ENCODE results near the gene TPM4.

The TPM4 gene

DNA sequence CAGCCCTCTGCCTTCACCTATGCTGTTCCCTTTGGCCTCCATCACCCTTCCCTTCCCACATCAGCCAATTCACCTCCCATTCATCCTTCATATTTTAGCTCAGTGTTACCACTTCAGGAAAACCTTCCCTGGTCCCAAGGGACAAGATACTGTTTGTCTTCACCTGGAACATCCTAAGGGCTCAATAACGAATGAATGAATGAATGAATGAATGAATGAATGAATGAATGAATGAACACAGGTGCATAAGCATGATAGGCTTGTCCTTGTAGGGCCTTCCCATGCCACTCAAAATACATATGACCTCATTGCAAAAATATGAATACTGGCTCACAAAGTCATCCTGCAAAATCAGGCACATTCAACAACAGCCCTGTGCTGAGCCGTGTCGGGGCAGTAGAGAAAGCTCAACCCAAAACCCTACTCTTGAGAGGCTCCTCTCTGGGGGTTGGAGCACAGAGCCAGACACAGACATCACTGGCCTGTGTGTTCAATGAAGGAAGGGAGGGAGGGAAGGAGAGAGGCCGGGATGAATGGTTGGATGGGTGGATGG is 33.7 kb upstream of the TPM4 start:
- DNase-seq: no peak

DNA sequence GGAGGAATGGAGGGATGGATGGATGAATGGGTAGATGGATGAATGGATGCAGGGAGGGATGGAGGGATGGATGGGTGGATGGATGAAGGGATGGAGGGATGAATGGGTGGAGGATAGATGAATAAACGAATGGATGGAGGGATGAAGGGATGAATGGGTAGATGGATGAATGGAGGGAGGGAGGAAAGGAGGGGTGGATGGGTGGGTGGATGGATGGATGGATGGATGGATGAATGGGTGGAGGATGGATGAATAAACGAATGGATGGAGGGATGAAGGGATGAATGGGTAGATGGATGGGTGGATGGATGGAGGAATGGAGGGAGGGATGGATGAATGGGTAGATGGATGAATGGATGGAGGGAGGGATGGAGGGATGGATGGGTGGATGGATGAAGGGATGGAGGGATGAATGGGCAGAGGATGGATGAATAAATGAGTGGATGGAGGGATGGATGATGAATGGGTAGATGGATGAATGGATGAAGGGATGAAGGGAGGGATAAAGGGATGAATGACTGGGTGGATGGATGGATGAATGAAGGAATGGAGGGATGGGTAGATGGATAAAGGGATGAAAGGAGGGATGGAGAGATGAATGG is 33.0 kb upstream of the TPM4 start:
- no peak for DNase-seq

DNA sequence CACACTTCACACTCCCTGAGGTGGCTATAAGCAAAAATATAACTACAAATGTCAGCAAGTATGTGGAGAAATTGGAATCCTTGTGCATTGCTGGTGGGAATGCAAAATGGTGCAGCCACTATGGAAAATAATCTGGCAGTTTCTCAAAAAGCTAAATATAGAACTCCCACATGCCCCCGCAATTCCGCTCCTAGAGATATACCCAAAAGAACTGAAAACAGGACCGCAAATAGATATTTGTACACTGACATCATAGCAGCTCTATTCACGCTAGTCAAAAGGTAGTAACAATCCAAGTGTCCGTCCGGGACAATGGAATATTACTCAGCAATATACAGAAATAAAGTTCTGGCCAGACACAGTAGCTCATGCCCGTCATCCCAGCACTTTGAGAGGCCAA is 31.5 kb upstream of the TPM4 start:
- DNase-seq: no peak

DNA sequence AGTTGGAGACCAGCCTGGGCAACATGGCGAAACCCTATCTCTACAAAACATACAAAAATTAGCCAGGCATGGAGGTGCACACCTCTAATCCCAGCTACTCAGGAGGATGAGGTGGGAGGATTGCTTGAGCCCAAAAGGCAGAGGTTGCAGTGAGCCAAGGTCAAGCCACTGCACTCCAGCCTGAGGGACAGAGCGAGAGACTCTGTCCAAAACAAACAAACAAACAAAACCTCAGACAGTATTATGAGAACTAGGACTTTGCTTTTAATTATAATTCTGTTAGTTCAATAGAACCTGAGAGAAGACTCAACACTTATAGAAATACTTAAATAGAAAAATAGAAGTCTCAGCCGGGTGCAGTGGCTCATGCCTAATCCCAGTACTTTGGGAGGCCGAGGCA is 31.1 kb upstream of the TPM4 start:
- DNase-seq: no peak

DNA sequence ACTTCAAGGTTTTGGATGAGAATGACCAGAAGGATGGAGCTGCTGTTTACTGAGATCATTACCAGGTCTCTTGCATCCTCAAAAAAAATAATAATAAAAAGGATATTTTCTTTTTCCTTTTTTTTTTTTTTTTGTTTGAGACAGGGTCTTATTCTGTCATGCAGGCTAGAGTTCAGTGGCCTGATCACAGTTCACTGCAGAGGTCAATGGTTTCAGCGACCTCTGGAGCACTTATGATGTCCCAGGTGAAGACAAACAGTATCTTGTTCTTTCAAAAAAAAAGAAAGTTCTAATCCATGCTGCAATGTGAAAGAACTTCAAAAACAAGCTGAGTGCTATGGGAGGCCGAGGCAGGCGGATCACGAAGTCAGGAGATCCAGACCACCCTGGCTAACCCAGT is 30.4 kb upstream of the TPM4 start:
- no peak for DNase-seq

DNA sequence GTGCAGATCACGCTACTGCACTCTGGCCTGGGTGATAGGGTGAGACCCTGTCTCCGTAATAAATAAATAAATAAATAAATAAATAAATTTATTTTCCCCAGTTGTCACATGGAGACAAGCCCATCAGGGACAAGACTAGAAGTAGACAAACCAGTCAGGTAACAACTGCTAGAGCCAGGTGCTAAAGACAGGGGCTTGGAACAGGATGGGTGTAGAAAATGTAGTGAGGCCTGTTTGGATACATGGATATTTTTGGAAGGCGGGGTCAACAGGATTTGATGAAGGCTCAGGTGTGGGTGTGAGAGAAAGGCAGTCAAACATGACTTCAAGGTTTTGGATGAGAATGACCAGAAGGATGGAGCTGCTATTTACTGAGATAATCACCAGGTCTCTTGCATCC is 27.7 kb upstream of the TPM4 start:
- DNase-seq: no peak

DNA sequence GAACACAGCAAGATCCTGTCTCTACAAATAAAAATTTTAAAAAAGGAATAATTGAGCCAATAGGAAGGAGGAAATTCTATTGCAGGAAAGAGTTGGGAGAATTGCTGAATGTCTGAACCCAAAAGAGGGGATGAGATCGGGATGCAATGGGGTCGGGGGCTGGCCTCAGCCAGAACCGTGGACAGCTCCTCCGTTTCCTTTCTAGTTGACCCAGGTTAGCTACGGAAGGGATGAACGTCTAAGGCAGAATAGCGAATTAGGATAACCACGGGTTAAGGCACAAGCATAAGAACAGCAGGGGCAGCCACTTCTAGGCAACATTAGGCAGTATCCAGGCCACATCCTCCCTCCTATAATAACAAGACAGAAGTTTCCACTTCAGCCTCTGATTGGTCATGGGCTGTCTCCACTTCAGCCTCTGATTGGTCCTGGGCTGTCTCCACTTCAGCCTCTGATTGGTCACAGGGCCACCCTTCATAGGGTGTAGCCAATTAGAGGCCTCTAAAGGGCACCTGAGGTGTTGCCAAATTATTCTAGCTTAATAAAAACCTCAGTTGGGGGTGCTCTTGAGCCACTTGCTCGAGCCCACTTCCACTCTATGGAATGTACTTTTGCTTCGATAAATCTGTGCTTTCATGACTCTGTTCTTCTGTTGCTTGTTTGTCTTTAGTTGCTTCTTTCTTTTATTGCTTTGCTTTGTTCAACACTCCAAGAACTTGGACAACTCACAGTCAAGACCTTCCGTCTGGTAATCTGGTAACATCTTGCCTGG is 24.9 kb upstream of the TPM4 start:
- no peak for DNase-seq

DNA sequence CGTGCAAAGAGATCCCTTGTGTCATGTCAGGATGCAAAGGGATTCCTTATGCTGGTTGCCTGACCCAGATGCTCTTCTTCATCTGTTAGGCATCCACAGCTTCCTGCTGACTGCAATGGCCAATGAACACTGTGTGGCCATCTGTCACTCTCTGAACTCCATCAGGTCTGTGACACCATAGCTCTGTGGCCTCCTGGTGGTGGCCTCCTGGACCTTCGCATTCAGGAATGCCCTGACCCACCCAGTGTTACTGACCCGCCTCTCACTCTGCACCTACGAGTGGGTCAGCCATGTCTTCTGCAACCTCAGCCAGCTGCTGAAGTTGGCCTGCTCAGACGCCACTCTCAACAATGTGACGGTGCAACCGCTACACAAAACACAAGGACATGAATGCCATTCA is 23.9 kb upstream of the TPM4 start:
- no peak for DNase-seq

DNA sequence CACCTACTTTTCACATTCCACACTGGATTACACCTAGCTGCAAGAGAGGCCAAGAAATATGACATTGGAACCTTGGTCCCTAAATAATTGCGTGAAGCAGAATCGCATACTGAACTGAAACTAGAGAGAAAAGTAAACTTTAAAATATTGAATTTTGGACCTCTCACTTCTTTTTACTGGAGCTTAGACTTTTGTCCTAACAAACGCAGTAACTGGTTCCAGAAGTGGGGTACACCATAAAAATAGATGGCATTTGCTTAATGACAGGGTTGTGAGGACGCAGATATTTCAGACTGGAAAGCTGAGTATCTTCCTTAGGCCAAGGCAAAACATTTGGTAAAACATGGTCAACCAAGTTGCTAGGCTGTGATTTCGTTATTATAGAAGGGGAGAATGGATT is 19.2 kb upstream of the TPM4 start:
- DNase-seq: no peak

DNA sequence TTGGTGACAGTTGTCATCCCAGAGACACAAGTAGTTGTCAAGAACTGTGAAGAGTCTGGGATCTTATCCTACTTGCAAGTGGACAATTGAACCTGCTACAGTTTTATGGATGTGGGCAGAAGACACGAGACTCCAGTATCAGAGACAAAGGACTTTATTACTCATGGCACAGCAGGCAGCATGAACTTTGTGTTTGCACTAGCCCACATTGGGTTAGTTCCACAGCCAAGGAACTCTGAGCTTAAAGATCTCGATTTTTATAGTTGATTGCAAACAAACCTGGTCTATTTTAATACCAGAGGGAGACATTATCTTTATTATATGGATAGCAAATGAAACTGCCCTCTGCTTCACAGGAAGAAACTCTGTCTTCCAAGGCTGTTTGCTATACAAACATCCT is 16.0 kb upstream of the TPM4 start:
- no peak for DNase-seq

DNA sequence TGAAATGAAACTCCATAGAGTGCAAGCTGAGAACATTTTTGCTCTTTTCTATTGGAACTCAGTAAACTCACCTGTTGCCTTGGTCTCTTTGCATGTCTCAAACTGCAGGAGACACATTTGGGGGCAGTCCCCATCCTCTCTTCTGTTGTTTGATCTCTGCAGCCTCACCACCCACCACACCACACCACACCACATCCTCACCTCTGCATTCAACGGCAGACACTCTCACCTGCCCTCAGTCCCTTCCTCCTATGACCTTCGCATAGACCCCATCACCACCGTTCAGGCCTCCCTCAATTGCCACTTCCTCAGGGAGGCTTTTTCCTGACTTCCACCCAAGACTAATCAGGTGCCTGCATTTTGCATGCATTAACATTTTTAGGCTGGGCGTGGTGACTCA is 14.4 kb upstream of the TPM4 start:
- DNase-seq: no peak

DNA sequence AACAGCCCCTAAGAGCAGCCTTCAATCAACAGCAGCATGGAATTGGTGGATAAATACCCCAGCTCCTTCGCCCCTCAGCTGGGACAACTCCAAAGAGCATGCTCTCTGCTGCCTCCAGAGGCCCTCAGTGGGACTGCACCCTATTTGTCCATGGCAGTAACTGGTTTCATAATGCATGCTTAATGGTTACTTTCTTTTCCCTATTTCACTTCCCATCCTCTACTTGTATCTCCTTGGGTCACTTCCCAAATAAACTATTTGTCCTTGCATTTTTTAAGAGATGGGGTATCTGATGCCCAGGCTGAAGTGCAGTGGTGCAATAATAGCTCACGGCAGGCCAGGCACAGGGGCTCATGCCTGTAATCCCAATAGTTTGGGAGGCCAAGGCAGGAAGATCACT is 13.5 kb upstream of the TPM4 start:
- peak; percentile 14 for DNase-seq

DNA sequence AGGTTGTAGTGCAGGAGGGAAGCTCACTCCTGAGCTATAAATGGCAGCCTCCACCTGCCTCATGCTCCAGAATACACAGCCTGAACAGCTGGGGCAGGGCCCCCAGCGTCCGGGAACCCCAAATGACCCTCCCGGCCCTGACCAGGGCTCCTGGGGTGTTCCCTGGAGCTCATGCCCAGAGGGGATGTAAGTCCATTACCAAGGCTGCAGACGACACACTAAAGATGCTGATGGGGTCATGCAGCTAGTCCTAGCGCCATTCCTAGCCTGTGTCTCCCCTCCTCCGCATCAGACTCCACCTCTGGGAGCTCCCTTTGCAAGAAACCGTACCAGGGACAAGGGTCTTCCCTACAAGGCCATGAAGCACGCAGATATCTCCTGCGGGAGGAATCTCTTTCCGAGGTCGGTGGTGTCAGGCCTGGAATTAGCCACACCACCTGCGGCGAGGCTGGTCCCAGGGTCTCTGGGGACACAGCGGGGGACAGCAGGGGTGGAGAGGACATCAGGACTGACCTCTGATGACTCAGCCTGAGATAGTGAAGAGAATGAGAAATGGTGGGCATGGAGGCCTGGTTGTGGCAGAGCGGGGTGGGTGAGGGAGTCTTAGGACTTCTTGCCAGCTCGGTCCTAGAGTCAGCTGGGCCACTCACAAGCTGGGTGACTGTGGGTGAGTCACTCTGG is 11.9 kb upstream of the TPM4 start:
- no peak for DNase-seq

DNA sequence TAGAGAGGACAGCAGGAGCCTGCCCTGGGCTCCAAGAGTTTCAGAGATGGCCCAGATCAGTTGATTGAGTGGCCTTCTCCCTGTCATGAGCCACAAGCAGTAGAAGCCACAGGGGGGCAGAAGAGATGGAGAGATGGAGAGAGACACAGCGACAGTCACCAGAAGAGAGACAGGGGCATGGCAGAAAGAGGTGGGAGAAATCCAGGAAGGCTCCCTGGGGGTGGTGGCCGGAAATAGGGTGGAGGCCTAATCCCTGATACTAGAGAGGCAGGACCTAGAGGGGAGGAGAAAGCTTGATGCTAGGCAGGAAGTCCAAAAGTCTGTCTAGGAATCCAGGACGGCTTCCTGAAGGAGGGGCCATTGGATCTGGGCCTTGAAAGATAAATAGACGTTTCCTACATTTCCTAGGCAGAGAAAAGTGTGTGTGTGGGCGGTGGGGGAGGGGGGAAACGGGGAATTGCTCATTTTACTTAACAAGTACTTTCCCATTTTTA is 9.6 kb upstream of the TPM4 start:
- peak; percentile 29 for DNase-seq

DNA sequence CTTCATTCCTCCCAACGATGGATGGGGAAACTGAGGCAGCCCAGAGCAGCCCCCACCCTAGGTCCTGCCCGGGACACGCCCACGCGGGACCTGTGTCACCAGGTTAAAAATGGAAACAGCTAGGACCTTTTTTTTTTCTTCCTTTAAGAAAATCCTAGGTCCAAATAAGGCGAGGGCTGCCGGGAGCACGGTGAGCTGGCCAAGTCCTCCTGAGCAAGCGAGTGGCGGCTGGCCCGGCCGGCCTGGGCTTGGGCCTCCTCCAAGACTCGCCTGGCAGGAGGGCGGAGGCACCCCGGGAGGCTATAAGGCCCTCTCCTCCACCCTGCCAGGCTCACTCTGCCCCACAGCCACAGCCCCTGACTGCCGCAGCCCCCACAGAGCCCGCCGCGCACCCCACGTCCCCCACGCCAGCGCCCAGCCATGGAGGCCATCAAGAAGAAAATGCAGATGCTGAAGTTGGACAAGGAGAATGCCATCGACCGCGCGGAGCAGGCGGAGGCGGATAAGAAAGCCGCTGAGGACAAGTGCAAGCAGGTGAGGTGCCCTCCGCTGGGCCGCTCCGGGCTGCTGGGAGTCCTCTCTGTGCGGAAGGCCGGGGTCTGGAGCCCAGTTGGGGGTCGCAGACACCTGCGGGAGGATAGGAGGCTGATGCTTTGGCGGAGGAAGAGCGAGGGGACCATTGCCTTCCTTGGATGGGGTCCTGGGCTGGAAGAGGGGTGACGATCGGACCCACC is 8.9 kb upstream of the TPM4 start:
- DNase-seq: no peak

DNA sequence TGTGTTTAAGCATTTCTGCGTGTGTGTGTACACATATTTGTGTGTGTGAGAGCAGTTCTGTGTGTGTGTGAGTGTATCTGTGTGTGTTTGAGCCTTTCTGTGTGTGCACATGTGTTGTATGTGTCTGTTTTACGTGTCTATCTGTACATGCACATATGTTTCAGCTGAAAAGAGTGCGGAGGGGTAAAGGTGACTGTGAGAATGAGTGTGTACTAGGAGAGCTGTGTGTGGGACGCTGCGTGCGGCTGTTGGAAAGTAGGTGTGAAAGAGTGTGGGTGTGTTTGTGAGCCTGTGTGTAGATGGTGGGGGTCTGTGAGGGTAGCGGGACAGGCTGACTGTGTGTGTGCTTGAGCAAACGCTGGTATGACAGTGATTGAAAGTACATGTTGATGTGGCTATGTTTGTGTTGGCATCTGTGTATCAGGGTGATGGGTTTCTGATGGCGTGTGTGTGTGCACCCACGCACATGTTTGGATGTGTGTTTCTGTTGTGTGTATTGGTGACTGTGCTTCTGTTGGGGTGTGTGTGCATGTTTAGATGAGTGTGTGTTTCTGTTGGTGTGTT is 7.5 kb upstream of the TPM4 start:
- DNase-seq: no peak

DNA sequence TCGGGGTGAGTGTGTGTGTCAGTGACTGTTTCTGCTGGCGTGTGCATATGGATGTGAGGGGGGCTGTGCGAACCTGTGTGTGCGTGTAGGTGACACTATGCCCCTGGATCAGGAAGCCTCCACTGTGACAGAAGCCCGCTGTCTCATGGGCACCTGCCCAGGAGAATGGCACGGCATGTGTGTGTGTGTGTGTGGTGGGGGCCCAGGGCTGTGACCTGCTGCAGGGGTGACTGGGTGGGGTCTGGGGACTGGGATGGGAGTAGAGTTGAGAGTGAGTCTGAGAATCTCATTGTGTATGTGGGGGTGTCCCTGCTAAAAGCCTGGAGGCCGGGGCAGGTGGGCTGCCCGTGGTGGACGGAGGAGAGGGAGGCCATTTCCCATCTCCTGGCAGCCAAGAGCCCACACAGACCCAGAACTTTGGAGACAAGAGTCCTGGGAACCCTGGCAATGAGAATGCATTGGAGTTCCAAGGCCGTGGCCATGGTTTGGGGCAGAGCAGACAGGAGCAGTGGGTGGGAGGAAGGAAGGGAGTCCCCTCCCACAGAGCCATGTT is 6.4 kb upstream of the TPM4 start:
- no peak for DNase-seq

DNA sequence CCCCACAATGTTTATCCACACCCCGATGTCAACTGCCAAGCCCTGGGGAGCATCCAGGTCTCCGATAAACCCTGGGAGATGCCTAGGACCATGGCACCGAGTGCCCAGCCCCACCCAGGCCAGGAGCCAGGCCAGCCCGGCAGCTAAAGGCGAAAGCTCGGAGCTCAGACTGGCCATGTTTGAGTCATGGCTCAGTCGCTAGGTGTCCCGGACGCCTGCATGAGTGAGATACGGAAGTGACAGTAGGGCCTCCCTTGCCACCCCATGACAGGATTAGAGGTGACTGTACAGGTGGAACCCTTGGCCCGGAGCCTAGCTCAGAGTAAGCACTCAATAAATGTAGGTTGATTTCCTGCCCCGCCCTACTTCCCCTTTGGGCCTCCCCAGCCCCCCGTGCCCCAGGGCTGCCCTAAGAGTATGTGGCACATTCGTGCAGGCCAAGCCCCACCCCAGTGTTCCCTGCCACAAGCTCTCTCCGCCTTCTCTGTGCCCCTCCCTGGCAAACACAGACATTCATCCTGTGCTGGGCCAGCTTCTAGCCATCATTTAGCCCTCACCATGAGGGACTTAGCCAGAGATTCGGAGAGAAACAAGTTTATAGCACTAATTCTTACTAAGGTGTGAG is 5.8 kb upstream of the TPM4 start:
- no peak for DNase-seq

DNA sequence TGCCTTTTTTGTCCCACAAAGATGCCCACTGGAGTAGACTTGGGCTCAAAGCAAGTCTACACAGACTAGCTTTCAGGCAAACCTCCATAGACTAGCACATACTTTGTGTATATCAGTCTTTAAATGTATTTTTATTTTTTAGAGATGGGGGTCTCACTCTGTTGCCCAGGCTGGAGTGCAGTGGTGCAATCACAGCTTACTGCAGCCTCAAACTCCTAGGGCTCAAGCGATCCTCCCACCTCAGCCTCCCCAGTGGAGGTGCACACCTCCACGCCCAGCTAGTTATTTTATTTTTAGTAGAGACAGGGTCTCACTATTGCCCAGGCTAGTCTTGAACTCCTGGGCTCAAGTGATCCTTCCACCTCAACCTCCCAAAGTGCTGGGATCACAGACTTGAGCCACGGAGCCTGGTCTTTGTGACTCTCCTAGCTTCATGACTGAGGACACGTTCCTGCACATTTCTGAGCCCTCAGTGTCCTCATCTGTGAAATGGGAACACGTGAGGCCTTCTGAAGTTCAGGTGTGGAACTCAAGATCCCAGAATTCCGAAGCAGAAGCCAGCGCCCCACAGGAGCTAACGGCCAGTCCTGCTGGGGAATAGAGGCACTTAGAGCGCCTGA is 5.1 kb upstream of the TPM4 start:
- DNase-seq: no peak

DNA sequence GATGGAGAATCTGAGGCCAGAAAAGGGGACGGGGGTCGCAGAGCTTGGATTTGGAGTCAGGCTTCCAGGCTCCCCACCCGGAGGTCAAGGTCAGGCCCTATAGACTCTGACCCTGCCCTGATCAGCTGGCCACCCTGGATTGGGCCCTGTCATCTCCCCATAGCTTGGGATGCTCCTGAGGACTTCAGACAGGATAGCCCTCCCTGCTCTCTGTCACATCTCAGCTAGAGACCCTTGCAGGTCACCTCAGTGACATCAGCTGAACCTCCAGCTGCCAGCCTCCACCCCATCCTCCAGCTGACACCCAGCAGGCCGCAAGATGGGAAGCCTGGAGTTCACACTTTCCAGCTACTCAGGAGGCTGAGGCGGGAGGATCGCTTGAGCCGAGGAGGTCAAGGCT is 2.8 kb upstream of the TPM4 start:
- no peak for DNase-seq

DNA sequence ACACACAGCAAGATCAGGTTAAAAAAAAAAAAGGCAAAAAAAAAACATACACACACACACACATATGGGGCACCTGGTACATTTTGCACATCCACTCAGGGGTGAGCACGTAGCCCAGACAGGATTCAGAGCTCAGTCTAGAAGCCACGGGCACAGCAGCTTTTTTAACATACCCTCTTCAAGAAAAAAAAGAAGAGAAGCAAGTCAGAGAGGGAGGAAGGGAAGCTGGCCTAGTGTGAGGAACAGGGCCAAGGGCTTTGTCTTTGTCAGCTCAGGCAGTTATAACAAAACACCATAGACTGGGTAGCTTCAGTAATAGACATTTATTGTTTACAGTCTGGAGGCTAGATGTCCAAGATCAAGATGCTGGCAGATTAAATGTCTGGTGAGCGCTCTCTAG is 2.3 kb upstream of the TPM4 start:
- no peak for DNase-seq
